HCT116 (cell line): Measurements from ENCODE around the gene PLEKHA5. TPM values are rescaled to one million over a fixed set of nuclear protein-coding genes. Genes with fewer than 3 reads are reported as not detected.

Source experiments
- ATAC-seq: fragments of 200-7000 bp; cut with Tn5 transposase; 2 replicates; pipeline ENCODE4 v1.9.1; 2020; ENCODE audit warnings: mild to moderate bottlenecking, moderate library complexity
- BruUV-seq: library from RNA; stranded (reverse); fragments of 400-500 nt; replicated peaks from 2 replicates; lab custom pipeline; 2021; lab: Mats Ljungman, UMichigan
- CTCF ChIA-PET: fragments of 300-600 bp; sonication (Branson Sonifier 250); formaldehyde crosslinking; loops from one replicate; lab custom pipeline; 2021; ENCODE audit warnings: antibody characterized with exemption; lab: Charles Lee
- POLR2A ChIA-PET: fragments of 300-600, 350-600 bp; sonication (Branson Sonifier 250); formaldehyde crosslinking; loops from one replicate; lab custom pipeline; 2021; ENCODE audit warnings: antibody characterized with exemption; lab: Charles Lee
- RAD21 ChIA-PET, 2 experiments: fragments of 300-600 bp; sonication (Branson Sonifier 250); formaldehyde crosslinking; loops; one replicate each; lab custom pipeline; 2023; ENCODE audit warnings: low total read pairs in 2 of 2; ENCODE audit not compliant: uncharacterized antibody in 2 of 2, unreplicated experiment in 2 of 2, low non-redundant PET in 1 of 2; lab: Charles Lee
- DNase-seq: peaks from one replicate; pipeline ENCODE4 v3.0.0-alpha.2; 2010; ENCODE audit warnings: low read depth, low spot score
- H2AFZ ChIP-seq: fragments of 200-600 bp; shearing (Covaris generic), sonication (generic); 2 replicates; pipeline ENCODE4 v1.6.1; 2017; ENCODE audit warnings: low read depth, mixed run types, mixed read lengths, antibody characterized with exemption, low read length; ENCODE audit not compliant: poor library complexity, severe bottlenecking
- H3K27ac ChIP-seq: 2 replicates; pipeline ENCODE4 v1.5.1; 2012; ENCODE audit warnings: low read depth, low read length
- H3K27me3 ChIP-seq: fragments of 200-600 bp; sonication (generic); 2 replicates; pipeline ENCODE4 v1.6.1; 2016; ENCODE audit warnings: mixed run types, low read length, mixed read lengths; ENCODE audit not compliant: insufficient read depth
- H3K36me3 ChIP-seq, 2 experiments: fragments of 200-500 bp in 1 of 2; fragments of 200-600 bp in 1 of 2; sonication (Bioruptor generic) in 1 of 2; sonication (generic) in 1 of 2; 2 replicates each; pipeline versions ENCODE4 v1.5.1 to v1.6.1; 2014 to 2016; ENCODE audit warnings: low read length in 2 of 2, inconsistent platforms in 1 of 2, mixed read lengths in 1 of 2, mixed run types in 1 of 2; ENCODE audit not compliant: insufficient read depth in 2 of 2, control insufficient read depth in 1 of 2
- H3K4me1 ChIP-seq, 2 experiments: fragments of 200-600 bp in 1 of 2; sonication (generic) in 1 of 2; 2 replicates each; pipeline versions ENCODE4 v1.5.1 to v1.6.1; 2012 to 2017; ENCODE audit warnings: low read length in 2 of 2, inconsistent platforms in 1 of 2, mild to moderate bottlenecking in 1 of 2, mixed read lengths in 1 of 2, mixed run types in 1 of 2, moderate library complexity in 1 of 2; ENCODE audit not compliant: insufficient read depth in 2 of 2, control insufficient read depth in 1 of 2
- H3K4me2 ChIP-seq: fragments of 200-600 bp; sonication (generic); 2 replicates; pipeline ENCODE4 v1.6.1; 2017; ENCODE audit warnings: mixed run types, low read length, mixed read lengths
- H3K4me3 ChIP-seq, 2 experiments: fragments of 200-600 bp in 1 of 2; sonication (generic) in 1 of 2; replicated peaks in 1 of 2; 2 replicates each; pipeline ENCODE4 v1.5.1; 2011 to 2016; ENCODE audit warnings: low read length in 2 of 2, control low read depth in 1 of 2, low read depth in 1 of 2, mild to moderate bottlenecking in 1 of 2, mixed read lengths in 1 of 2, mixed run types in 1 of 2
- H3K79me2 ChIP-seq: fragments of 200-600 bp; sonication (generic); 2 replicates; pipeline ENCODE4 v1.6.1; 2017; ENCODE audit warnings: mild to moderate bottlenecking, mixed run types, low read length, moderate library complexity, mixed read lengths; ENCODE audit not compliant: insufficient read depth
- H3K9ac ChIP-seq: fragments of 200-600 bp; sonication (generic); 2 replicates; pipeline ENCODE4 v1.6.1; 2016; ENCODE audit warnings: low read length, mixed read lengths
- H3K9me2 ChIP-seq: fragments of 200-600 bp; sonication (generic), shearing (Covaris generic); 2 replicates; pipeline ENCODE4 v1.6.1; 2017; ENCODE audit warnings: mixed run types, mild to moderate bottlenecking, moderate library complexity; ENCODE audit not compliant: insufficient read depth
- H3K9me3 ChIP-seq, 2 experiments: fragments of 200-500 bp in 1 of 2; fragments of 200-600 bp in 1 of 2; sonication (Bioruptor generic) in 1 of 2; sonication (generic) in 1 of 2; 2 replicates each; pipeline ENCODE4 v1.6.1; 2014 to 2017; ENCODE audit warnings: low read length in 2 of 2, mixed read lengths in 2 of 2, inconsistent platforms in 1 of 2, low read depth in 1 of 2, mild to moderate bottlenecking in 1 of 2, mixed run types in 1 of 2, moderate library complexity in 1 of 2; ENCODE audit not compliant: control insufficient read depth in 1 of 2, insufficient read depth in 1 of 2
- H4K20me1 ChIP-seq: fragments of 200-600 bp; sonication (generic), shearing (Covaris generic); 2 replicates; pipeline ENCODE4 v1.6.1; 2017; ENCODE audit warnings: mixed run types, mild to moderate bottlenecking, moderate library complexity; ENCODE audit not compliant: insufficient read depth
- CEBPB ChIP-seq: IDR thresholded peaks from 2 replicates; pipeline ENCODE4 v1.6.1; 2012; ENCODE audit warnings: low read depth
- EGR1 ChIP-seq: IDR thresholded peaks from 2 replicates; pipeline ENCODE4 v1.6.1; 2012; ENCODE audit warnings: low read depth
- ELF1 ChIP-seq: IDR thresholded peaks from 2 replicates; pipeline ENCODE4 v1.6.1; 2012; ENCODE audit warnings: low read depth, borderline replicate concordance
- EZH2phosphoT487 ChIP-seq: fragments of 200-600 bp; IDR thresholded peaks from 2 replicates; pipeline ENCODE4 v1.6.1; 2018; ENCODE audit warnings: antibody characterized with exemption, borderline replicate concordance
- POLR2AphosphoS5 ChIP-seq: IDR thresholded peaks from 2 replicates; pipeline ENCODE4 v1.6.1; 2011; ENCODE audit warnings: mild to moderate bottlenecking, low read depth, low read length, moderate library complexity
- SP1 ChIP-seq: IDR thresholded peaks from 2 replicates; pipeline ENCODE4 v1.6.1; 2012; ENCODE audit warnings: low read depth
- ZFX ChIP-seq: fragments of 450-650 bp; IDR thresholded peaks from 2 replicates; pipeline ENCODE4 v1.6.1; 2017
- intact Hi-C: fragments of 100-400 bp; cut with micrococcal nuclease; formaldehyde crosslinking; loops from 2 replicates; pipeline ENCODE4 v1.10.0; 2022
- total RNA-seq: library from RNA; stranded (reverse); gene quantifications from one replicate; pipeline ENCODE4 v1.2.1, GENCODE V29; 2021; ENCODE audit not compliant: unreplicated experiment
- TF ChIP-seq, protein P1 (sequence below): IDR thresholded peaks from 2 replicates; pipeline ENCODE4 v1.6.1; 2012; ENCODE audit warnings: low read depth
- TF ChIP-seq, protein P2 (sequence below): IDR thresholded peaks from 2 replicates; pipeline ENCODE4 v1.6.1; 2012

PLEKHA5 gene
- total RNA-seq, 1 experiment from 2014 or later = 18.9 TPM

DNA sequence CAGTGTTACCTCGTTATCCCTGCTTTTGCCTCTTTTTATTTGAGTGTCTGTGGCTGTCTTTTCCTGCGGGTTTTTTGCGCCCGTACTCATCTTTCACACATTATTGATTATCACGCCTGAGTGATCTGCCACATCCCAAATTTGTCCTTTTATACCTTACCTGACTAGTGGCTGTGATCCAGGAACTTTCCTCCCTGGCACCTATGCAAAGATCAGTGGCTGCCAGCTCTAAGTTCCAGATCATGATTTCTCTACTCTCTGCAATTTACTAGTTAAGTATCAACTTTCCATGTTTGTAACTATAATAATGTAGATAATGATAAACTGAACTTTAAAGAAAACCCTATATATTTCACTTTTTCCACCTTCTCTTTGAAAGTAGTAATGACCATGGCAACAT lies 36.9 kb downstream of the PLEKHA5 start:
- CTCF ChIA-PET = no interaction called here
- no peak for DNase-seq

More for the DNA sequence above, 36.9 kb downstream of the PLEKHA5 start:
- ChIA-PET POLR2A (no interaction called here), RAD21 (no interaction called here)
- no peak for ATAC-seq
- Histone ChIP-seq H3K9me3 (no peaks in the 10 kb centered on the region), H3K4me2 (no peak overlapping the region), H3K36me3 (no peaks in the 10 kb centered on the region), H3K27me3 (no peaks in the 10 kb centered on the region), H4K20me1 (no peaks in the 10 kb centered on the region), H3K4me3 (no peak overlapping the region), H2AFZ (no peak overlapping the region), H3K4me1 (no peaks in the 10 kb centered on the region; a peak in 1 of 4 replicates), H3K27ac (no peak overlapping the region), H3K9me2 (no peaks in the 10 kb centered on the region), H3K79me2 (peaks cover 40% of the 10 kb centered on the region), H3K9ac (no peak overlapping the region)
- BruUV-seq = no TSS peak
- intact Hi-C loops = no loop called here
- TF ChIP-seq ELF1 (no peak), CEBPB (no peak), POLR2AphosphoS5 (no peak), ZFX (no peak), SP1 (no peak), EZH2phosphoT487 (no peak), EGR1 (no peak)
- TF ChIP-seq, protein P1, sequence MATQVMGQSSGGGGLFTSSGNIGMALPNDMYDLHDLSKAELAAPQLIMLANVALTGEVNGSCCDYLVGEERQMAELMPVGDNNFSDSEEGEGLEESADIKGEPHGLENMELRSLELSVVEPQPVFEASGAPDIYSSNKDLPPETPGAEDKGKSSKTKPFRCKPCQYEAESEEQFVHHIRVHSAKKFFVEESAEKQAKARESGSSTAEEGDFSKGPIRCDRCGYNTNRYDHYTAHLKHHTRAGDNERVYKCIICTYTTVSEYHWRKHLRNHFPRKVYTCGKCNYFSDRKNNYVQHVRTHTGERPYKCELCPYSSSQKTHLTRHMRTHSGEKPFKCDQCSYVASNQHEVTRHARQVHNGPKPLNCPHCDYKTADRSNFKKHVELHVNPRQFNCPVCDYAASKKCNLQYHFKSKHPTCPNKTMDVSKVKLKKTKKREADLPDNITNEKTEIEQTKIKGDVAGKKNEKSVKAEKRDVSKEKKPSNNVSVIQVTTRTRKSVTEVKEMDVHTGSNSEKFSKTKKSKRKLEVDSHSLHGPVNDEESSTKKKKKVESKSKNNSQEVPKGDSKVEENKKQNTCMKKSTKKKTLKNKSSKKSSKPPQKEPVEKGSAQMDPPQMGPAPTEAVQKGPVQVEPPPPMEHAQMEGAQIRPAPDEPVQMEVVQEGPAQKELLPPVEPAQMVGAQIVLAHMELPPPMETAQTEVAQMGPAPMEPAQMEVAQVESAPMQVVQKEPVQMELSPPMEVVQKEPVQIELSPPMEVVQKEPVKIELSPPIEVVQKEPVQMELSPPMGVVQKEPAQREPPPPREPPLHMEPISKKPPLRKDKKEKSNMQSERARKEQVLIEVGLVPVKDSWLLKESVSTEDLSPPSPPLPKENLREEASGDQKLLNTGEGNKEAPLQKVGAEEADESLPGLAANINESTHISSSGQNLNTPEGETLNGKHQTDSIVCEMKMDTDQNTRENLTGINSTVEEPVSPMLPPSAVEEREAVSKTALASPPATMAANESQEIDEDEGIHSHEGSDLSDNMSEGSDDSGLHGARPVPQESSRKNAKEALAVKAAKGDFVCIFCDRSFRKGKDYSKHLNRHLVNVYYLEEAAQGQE = no peak
- TF ChIP-seq, protein P2, sequence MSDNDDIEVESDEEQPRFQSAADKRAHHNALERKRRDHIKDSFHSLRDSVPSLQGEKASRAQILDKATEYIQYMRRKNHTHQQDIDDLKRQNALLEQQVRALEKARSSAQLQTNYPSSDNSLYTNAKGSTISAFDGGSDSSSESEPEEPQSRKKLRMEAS = no peak
